ENCODE results near the gene SGTB.
A peak's percentile ranks its signal among the peaks of the same experiment; 100 is the strongest.
"Not testable (repeated sequence)": the region's sequence is repeated elsewhere in the genome, so short reads cannot be mapped to it uniquely, and the experiment has no call there.

SGTB gene

DNA sequence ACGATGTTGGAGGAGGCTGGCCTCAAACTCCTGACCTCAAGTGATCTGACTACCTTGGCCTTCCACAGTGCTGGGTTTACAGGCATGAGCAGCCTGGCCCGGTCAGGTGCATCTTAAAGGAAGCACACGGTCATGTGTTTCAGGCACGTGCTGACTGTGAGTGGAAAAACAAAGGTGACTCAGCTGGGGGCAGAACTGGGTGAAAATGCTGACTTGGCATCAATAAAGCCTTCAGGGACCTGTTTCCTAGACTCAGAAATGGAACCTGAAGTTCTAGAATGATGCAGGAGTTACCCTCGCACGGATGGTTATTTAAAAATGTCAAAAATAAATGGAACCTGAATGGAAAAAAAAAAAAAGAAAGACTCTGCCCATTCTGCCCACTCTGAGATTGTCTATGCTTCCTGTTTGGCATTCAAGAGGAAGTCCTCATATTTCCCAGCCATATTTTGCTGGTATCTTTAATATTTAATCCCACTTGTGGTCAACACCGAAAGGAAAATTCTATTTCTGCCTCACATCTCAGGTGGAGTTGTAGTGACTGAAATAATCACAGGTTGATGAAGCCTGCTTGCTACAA is 12.4 kb upstream of the SGTB start:
- not testable (repeated sequence) for DNase-seq (ENCODE audit: low read depth)

DNA sequence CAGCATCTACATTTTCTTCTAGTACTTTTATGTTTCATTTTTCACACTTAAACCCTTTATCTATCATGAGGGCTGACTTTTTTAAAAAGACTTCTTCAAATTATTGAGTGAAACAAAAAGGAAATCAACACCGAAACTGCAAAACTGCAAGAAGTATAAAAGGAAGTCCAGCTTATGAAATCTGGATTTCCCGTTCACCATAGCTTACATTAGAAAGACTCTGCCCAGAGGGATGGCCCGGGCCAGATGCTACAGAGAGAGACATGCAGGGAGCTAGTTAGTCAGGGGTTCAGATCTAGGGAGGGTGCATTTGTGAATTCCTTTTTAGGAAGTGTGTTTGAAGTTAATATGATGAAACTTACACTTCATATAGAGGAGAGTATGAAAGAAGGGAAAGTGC is 10.1 kb upstream of the SGTB start:
- not testable (repeated sequence) for DNase-seq (ENCODE audit: low read depth)

DNA sequence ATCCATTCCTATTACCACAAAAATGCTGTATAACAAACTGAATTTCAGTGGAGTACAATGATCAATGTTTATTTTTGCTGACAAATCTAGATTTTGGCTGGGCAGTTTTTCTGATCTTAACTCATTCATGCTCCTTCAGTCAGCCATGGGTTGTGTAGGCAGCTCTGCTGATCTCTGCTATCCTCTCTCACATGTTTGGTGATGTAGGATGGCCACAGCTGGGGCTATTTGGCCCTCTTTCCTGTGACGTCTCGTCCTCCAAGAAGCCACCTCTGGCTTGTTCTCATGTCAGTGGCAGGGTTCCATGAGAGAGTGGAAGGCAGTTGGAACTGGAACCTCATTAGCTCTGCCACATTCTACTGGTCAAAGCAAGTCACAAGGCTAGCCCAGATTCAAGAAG is 9.0 kb upstream of the SGTB start:
- DNase-seq (ENCODE audit: low read depth) = no peak

DNA sequence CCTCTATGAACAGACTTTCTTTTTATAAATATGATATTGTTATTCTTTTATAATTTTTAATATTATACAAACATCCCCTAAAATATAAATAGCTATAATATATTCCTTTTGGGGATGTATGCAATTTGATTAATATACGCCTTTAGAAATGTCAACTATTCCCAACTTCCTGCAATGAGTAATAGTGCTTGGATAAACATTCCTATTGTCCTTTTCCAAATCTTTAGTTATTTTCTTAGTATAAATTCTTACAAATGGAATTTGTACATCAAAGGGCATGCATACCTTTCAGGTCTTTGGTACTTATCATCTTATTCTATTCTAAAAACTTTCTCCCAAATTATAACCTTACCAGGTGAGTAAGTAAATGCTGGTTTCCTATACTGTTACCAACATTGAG is 6.3 kb upstream of the SGTB start:
- DNase-seq (ENCODE audit: low read depth) = no peak

DNA sequence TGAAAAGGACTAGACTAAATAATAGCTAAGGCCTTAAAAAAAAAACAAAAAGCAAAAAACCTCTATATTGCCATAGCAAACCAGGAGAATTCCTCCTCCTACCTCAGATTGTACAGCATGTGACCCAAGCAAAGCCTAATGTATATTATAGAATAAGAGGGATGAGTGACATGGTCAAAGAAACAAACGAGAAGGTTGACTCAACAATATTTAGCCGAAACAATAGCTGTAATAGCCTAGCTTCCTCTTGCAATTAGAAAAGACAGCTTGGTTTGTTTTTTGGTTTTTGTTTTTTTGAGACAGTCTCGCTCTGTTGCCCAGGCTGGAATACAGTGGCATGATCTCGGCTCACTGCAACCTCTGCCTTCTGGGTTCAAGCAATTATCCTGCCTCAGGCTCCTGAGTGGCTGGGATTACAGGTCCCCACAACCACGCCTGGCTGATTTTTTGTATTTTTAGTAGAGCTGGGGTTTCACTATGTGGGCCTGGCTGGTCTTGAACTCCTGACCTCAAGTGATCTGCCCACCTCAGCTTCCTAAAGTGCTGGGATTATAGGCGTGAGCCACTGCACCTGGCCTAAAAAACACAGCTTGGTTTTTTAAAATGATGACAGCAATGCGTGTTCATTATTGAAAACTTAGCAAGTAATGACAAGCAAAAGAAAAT is 5.7 kb upstream of the SGTB start:
- no peak for DNase-seq (ENCODE audit: low read depth)

DNA sequence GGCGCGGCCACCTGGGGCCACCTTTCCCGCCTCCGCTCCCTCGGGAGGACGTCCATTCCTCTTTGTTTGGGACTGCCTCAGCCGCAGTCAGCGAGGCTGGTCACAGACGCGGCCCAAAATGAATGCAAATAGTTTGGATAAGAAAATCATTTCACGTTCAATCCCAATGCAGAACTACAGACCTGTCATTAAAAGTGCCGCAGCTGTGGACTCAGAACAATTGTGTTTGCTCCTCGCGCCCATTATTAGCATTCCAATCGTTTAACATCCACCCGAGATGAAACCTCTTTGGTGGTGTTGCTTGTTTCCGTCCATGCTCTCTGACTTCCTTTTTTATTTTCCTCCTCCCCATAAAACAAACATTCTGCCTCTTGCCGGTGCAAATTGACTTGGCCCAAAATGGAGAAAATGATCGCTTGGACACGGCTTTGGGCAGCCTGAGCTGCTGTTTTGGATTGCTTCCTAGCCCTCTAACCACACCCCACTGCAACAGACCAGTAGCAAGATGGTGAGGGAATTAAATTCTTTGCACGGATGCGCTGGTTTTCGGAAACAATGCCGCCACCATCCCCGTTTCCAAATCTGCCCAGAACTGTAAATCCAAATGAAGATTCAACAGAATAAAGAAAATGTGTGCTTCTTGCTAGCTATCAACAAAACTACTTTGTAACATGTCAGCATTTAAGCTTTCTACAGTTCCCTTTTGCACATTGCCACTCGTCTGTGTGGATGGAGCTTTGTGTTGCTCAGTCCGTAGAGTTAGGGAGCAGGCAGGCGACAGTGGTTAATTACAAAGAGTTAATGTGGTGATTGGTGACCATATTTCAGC is 880 bp upstream of the SGTB start:
- DNase-seq (ENCODE audit: low read depth) = peak; percentile 29

DNA sequence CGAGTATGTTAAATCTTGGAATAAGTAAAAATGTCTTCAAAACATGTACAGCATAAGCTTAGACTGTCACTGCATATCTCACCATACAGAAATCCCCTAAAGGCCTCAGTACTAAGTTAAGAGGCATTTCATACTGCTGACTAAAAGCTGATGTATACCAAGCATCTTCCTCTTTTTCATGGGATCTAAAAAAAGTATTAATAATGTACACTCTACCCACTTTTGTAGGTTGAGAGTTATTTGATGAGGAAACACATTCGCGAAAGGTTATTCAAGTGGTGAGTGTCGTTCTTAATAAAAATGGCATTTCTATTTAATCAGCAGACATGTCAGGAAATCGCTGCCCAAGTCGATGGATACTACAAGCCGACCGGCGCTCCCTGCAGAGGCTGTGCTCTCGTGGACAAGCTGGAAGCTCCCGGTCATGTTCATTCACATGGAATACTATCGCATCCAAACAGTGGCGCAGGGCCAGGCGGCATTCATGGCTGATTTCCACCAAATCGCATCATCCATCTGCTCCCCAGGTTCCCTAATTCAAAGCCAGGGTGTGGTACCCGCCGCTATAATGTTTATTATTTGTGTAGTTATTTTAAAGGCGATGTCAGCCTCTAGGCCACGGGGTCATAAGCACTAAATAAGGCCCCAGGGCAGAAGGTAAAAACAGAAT is 724 bp downstream of the SGTB start:
- peak; percentile 58 for DNase-seq (ENCODE audit: low read depth)

DNA sequence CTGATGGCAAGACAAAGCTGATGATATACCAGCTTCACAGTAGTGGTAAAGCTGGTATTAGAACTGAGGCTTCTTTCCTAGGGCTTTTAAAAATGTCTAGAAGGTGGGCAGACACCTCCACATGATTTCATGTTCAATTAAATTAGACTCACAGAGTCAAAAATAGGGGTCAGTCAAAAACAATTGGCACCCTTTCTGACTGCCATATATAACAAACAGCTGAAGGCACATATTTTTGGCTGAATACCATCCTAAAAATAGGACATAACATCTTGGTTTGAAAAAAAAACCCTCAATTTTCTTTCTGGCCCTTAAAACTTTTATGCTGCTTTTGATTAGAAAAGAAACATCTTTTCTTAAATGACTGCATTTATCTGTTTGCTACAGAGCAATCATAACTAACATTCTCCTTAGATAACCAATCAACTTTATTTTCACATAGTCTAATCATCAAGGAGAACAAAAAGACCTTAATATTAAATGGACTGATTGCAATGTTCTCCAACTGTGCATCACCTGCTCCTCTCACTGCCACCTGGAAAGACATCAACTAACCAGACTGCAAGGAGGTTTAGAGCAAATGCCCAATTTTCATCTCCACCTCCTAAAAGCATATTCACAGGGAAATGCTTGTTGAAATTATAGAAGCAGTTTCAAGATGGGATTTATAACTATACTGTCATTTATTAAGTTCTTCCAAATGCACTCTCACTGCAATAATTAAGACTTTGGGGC is 3.2 kb downstream of the SGTB start:
- no peak for DNase-seq (ENCODE audit: low read depth)

DNA sequence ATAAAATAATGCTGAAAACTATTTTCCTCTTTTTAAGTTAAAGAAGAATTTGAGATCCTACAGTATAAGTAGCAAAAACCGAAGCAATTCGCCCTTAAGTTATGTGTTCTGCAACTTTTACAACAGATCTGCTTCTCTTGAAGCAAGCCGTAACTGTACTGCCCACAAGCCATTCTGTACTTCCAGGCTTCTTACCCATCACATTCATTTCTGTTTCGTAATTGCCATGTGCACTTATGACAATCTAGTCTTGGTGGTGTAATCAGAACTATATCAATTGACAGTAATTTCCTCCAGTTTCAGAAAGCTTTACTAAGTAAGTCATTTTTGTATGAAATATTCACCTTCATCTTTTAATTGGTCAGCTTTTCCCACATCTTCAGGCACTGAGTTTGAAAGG is 13.8 kb downstream of the SGTB start:
- peak; percentile 86 for DNase-seq (ENCODE audit: low read depth)

DNA sequence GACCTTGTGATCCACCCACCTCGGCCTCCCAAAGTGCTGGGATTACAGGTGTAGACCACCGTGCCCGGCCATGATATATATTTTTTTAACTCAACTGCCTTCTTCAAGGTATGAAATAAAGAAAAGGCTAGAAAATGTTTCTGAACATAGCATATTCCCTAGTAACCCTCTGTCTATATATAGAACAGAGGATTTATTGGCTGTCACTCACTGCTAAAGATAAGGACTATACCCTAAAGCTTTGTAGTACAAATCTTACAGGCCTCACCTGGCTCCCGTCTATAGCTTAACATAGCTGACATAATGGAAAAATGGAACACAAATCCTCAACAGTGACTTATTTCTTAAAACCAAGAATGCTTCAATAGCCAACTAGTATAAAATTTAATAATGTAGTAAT is 14.2 kb downstream of the SGTB start:
- no peak for DNase-seq (ENCODE audit: low read depth)

DNA sequence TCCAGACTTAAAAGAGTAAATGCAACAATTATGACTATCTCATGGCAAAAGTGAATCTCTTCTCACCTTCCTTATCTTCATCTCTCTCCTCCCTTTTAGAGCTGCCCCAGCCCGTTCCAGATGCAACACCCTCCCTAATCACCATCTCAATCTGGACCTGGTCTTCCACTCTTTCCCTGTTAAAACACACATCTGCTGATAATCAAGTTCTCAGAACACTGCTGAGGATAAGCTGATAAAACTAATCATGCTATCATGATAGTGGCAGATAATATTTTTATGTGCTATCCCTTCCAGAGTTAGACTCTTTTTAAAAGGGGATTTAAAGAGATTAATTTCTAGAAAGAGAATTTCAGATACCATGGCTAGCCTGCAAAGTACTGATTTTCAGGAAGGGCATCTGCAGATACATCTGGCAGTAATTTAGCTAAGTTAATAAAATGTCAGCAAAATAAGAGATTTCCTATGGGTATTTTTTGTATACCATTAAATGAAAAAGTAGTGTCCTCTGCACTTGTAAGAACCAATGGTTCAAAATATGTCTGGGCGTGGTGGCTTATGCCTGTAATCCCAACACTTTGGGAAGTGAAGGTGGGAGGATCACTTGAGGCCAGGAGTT is 17.2 kb downstream of the SGTB start:
- DNase-seq (ENCODE audit: low read depth) = no peak

DNA sequence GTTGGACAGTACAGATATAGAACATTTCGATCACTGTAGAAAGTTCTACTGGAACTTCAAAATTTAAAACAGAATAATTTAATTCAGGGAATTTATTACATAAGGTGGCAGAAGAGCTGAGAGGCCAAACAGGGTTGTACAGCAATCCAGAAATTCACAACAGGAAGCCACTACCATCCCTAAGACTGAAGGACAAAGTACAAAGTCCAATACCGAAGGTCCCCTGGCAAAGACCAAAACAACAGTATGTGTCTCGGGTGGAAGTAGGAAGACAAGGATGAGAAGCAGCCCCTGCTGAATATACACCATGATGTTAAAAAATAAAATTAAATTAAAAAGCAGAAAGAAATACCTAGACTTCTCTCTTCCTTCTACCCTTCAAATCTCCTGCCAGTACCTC is 19.9 kb downstream of the SGTB start:
- DNase-seq (ENCODE audit: low read depth) = no peak

DNA sequence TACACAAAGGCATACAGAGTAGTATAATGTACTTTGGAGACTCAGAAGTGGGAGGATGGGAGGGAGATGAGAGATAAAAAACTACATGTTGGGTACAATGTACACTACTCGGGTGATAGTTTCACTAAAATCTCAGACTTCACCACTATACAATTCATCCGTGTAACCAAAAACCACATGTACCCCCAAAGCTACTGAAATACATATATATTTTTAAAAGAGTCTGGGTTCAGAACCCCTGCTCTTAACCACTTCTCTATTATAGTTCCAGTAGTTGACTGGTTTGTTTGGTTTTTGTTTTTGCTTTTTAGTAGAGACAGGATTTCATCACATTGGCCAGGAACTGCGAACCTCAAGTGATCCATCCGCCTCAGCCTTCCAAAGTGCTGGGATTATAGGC is 22.6 kb downstream of the SGTB start:
- no peak for DNase-seq (ENCODE audit: low read depth)

DNA sequence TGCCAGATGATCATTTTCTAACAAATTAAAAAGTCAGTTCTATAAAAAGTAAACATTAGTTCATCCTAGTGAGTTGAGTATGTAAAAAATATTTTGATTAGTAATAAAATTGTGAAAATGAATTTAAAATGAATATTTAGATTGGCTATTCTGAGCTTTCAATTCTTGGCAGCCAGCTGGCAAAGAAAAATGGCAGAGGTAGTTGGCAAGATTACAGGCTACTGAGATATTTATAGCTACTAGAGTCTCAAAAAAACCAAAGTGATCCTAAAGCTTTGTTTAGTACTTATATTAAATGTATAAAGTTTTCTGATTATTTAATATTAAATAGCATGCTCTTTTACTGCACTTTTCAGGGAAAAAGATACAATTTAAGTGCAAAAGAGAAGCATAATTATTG is 25.0 kb downstream of the SGTB start:
- DNase-seq (ENCODE audit: low read depth) = no peak

DNA sequence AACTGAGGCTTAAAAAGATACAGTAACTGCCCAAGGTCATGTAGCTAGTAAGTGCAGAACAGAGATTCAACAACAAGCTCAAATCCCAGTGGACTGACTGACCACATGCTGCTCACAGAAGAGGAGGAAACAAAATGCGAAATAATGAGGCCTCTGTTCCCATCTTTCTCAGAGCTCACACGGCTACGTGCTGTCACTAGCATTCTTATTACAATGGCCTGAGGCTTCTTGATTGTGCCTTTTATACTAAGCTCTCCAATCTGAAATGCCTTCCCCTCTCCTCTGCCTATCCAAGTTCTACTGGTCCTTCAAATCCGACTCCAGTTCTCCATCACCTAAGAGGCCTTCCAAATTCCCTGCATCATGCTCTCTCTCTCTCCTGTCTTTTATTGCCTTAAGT is 26.0 kb downstream of the SGTB start:
- no peak for DNase-seq (ENCODE audit: low read depth)

DNA sequence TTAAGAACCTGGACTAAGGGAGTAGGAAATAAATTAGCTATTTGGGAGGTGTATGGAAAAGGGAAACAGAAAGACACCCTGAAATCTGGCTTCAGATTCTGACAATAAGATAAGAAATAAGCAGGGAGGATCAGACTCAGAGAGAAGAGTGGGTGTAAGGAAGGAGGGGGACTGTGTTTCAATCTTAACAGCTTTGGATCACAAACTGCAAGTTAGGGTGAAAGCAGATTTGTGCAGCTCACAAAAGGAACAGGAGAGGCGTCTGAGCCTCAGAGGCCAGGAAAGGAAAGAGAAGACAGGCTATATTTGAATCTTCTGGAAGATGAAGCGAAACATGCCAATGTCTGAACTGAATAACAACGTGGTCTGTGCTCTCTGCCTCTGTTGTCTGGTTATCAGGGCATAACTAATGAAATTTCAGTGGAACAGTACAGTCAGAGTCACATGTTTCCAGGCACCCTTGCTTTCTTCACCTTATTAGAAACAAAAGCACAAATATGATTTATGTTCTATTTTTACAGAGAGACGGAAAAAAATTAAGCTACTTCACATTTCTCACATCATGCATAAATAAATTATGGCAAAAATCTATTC is 26.6 kb downstream of the SGTB start:
- DNase-seq (ENCODE audit: low read depth) = peak; percentile 26

DNA sequence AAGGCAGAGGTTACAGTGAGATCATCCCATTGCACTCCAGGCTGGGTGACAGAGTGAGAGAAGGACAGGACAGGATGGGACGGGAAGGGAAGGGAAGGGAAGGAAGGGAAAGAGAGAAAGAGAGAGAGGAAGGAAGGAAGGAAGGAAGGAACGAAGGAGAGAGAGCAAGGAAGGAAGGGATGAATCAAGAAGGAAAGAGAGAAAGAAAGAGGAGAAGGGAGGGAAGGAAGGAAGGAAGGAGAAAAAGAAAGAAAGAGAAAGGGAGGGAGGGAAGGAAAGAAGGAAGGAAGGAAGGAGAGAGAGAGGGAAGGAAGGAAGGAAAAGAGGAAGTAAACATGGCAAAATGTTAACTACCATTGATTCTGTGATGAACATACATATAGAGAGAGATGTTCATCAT is 28.8 kb downstream of the SGTB start:
- DNase-seq (ENCODE audit: low read depth) = no peak

DNA sequence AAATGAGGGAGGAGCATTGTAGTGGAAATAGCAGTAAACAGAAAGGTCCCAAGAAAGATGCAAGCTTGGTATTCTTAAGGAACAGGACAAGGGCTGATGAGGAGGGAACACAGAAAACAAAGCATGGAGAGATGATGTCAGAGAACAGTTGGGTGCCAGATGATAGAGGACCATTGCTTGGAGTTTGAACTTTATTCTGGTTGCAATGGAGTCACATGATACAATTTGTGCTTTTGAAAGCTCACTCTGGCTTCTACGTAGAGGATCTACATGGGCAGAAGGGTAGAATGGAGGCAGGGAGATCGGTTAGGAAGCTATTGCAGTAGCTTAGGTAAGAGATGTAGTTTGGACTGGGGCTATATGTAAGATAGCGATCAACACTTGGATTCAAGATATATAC is 39.8 kb downstream of the SGTB start:
- no peak for DNase-seq (ENCODE audit: low read depth)

DNA sequence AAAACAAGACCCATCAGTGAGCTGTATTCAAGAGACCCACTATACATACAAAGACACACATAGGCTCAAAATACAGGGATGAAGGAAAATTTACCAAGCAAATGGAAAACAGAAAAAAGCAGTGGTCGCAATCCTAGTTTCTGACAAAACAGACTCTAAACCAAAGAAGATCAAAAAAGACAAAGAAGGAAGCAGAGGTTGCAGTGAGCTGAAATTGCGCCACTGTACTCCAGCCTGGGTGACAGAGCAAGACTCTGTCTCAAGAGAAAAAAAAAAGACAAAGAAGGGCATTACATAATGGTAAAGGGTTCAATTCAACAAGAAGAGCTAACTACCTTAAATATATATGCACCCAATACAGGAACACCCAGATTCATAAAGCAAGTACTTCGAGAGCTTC is 45.9 kb downstream of the SGTB start:
- not testable (repeated sequence) for DNase-seq (ENCODE audit: low read depth)

DNA sequence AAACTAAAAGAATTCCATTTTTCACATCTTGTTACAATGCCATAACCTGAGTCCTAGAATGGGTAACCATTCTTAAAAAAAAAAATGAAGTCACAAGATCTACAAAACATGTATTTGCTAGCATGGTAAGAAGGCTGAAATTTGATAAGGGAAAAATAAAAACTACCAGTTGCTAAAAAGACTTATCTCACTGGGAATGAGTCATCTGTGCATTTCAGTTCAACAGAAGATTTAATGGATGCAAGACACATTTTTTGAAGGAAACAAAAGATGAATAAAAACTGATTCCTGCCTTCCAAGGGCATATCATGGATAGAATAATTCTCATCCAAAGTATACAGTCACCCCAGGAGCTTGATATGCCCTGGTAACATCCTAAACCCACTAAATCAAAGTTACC is 47.2 kb downstream of the SGTB start:
- peak; percentile 61 for DNase-seq (ENCODE audit: low read depth)

DNA sequence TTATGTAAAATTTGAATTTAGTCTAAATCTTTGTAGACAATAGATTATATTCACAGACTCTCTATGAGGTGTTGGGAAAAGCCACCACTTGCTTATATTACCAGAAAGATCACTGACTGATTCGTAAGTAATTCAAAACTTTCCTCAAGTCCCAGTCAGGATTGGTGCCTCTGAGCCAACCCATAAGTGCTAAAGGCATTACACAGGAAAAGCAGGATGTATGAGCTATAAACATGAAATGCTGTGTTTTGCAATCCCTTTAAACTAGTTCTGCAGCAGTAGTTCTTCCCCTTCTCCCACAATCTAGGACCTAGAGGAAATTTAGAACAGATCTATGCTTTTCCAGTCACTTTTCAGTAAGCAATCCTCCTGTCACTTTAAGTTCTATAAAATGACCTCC is 49.1 kb downstream of the SGTB start:
- peak; percentile 82 for DNase-seq (ENCODE audit: low read depth)
